SK-N-SH treated with all-trans-retinoic acid at 6 μM for 48 hours (cell line): ENCODE data around the gene EWSR1.

ENCODE experiments used
- CSRNP3 ChIP-seq: fragments of 250-450 bp; sonication (Bioruptor Pico); IDR thresholded peaks from 2 replicates; pipeline ENCODE4 v1.5.1; 2021; ENCODE audit warnings: mild to moderate bottlenecking, moderate library complexity
- ISL1 ChIP-seq: fragments of 250-450 bp; sonication (Bioruptor Pico); IDR thresholded peaks from 2 replicates; pipeline ENCODE4 v2.1.2; 2022; ENCODE audit warnings: mild to moderate bottlenecking, moderate library complexity
- PPARA ChIP-seq: fragments of 250-450 bp; sonication (Bioruptor Pico); IDR thresholded peaks from 2 replicates; pipeline ENCODE4 v1.5.0; 2020; ENCODE audit warnings: mild to moderate bottlenecking, borderline replicate concordance

DNA sequence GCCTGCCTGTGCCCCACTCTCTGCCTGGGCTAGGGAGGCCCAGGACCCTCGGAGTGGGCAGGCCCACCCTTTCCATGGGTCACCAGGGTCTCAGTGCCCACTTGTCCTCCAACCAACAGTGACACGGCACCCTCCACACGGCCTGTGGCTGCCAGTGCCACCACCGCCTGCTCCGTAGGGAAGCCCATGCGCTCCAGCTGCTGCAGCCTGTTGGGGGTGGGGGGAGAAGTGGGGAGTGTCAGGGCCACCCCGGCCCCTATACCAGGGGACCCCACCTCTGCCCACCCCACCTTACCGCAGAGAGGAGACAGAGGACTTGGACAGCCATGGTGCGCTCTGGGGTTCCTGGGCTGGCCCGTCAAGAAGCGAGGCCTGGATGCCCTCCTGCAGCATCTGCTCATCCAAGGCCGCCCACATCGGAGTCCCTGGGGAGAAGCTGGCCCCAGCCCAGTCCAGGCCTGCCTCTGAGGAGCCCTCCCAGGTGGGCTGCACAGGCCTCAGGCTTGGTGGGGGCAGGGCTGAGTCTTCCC is 8.0 kb upstream of the EWSR1 start:
- TF ChIP-seq PPARA (CRISPR knock-in tag): no peak
- no peak for TF ChIP-seq CSRNP3 (CRISPR knock-in tag)
- TF ChIP-seq ISL1 (CRISPR knock-in tag): no peak
